HCEC 1CT (cell line): ENCODE data around the gene GNPAT.

ENCODE experiments used
- DNase-seq: peaks from one replicate; pipeline ENCODE4 v3.0.0-alpha.2; 2017

GNPAT gene

DNA sequence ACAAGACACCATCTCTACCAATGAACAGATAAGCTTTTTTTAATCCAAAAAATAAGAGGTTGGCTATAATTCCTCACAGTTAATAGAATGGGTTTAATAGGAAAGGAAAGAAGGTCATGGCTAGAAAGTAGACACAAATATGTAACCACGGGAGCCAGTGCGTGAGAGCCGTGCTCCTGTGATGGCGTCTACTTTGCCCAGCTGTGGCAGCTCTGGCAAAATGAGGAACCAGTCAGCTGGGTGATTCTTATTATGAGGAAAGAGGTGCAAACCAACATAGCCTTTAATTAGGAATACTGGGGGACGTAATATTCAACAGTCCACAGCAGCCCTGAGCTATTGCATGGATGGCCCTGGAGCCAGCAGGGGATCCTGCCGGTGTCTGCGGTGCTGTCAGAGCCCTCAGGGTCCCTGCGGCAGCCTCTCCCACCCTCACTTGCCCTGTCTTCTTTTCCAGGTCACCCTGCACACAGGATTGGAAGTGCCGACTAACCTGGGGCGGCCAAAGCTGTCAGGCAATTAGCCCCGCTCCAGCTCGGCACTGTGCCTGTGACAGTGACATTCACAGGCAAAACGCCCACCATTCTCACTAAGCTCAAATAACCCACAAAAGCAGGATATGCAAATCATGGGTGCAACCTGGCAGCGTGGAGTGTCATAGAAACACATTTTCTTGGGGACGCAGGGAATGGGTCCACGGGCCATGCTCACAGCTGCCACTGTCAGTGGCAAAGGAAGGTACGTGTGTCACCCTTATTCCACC lies 25.9 kb upstream of the GNPAT start:
- DNase-seq = no peak

DNA sequence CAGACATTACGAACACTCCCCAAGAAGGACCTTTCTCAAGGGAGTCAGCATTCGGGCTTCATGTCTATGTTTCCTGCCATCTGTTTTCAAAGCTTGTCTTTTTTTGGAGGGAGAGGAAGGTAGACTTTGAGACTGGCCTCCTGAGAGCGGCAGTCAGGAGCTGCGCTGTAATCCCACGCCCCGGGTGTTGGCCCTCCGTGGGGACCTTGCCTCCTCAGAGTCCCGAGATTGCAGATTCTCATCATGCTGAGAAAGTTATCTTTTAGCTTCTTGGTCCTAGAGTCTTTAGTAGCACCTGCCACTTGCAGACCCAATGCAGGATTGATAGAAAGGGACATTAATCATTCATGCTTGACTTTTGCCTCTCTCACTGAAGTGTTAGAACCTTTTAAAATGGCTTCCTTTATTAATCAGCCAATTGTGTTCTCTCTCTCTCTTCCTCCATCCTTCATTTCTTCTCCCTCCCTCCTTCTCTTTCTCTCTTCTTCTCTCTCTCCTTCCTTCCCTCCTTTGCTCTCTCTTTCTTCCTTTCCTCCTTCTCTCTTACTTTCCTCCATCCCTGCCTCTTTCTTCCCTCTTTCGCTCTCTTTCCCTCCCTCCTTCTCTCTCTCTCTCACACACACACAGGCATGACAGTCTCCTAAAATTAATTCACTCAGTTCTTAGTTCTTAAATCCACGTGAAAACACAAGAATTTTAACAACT lies 25.2 kb upstream of the GNPAT start:
- DNase-seq = no peak

DNA sequence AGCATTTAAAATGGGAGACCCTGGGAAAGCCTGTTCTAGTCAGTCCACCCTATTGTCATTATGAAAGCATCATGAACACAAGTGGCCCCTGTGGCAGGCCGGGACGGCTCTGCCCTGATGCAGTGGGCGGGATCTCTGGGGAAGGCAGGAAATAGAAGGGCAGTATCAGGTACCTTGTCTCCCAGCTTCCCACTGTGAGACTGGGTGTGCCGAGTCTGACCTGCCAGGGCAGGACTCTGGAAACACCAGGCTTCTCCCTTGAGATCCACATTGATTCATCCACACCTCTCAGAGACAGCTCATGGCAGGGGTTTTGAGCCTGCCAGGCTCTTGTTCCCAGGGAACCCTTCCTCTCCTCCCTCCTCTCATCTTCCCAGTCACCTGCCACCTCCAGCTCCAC lies 24.5 kb upstream of the GNPAT start:
- DNase-seq = no peak

DNA sequence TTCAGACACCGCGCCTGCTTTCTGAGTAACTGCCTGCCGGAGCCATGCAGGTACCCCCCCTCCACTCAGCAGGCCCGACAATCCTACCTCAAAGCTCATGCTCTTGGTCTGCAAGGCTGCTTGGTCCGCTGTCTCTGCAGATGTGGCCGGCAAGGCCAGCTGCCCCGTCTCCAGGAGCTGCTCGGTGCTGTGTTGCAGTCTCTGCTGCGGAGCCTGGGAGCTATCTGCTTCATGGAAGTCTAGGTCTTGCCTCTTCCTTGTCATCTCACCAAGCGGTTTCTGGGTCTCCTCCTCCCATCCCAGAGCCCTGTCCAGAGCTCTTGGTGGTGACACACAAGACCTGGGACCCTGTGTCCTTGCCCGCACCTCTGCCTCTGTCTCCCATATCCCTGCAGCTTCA lies 24.0 kb upstream of the GNPAT start:
- no peak for DNase-seq

DNA sequence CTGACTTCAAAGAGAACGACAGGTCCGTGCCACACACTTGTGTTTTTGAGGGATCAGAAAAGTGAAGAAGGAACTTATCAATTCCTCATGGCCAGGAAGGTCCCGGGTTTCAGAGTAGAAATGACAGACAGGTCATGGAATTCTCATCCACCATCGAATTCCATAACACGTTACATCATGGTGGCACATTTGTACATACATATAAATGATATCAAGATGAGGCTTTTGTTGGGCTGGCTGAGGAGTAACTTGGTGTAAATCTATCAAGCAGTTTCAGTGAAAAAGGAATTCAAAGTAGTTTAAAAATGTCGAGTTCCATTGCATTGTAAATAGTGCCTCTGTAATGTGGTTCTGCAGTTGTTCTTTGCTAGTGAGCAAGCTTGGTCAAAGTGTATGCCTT lies 22.9 kb upstream of the GNPAT start:
- no peak for DNase-seq

DNA sequence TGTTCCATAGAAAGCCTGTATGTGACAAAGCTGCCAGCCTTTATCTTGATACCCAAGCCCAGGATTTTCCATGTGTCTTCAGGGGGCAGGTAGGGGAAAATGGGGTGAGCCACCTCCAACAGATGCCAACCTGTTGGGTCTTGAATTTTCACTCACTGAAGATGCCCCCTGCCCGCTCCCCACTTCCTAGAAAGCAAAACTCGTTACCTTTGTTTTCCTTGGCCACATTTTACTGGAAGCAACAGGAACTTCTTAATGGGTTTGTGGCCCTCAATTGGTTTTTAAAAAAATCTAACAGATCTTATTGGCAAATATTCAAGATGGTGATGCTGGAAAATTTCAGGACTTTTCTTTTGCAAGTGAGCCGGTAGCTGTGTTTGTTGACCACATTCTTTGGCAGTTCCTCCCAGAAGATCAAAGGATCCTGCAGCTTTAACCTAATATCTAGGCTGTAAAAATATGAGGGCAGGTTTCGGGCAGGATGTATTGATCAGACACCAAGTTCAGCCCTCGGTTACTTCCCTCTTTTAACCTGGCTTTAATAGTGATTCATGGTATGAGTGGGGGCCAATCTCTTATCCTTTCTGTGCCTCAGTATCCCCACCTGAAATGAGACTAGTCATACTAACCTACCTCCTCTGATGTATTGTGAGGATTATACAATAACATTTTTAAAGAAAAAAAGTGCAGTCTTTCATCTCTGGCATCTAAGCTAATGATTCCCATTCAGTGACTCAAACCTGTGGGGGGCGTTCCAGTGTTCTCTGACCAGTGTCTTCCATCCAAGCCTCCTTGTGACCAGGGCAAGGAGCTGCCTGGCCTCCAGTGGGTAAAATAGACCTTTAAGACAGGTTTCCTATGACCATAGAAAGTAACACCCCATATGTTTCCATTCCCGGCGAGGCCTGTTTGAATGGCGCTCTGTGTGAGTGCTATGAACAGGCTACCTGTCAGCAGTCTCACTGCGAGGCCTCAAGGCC lies 21.3 kb upstream of the GNPAT start:
- DNase-seq = no peak

DNA sequence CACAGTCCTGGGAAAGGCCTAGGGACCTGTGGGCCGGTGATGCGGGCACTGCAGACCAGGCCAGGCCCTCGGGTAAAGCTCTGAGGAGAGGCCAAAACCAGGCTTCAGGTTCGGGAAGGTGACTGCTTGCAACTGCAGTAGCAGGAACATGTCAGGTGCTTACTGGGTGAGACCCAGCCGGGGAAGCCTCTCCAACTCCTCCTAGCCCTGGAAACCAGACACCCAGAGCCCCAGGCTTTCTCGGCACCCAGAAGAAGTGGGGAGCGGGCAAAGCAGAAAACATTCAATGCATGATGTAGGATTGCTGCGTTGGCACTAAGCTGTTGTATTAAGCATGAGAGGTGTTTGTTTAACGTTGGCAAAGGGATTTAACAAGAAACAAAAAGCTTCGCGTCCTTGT lies 20.2 kb upstream of the GNPAT start:
- DNase-seq = no peak

DNA sequence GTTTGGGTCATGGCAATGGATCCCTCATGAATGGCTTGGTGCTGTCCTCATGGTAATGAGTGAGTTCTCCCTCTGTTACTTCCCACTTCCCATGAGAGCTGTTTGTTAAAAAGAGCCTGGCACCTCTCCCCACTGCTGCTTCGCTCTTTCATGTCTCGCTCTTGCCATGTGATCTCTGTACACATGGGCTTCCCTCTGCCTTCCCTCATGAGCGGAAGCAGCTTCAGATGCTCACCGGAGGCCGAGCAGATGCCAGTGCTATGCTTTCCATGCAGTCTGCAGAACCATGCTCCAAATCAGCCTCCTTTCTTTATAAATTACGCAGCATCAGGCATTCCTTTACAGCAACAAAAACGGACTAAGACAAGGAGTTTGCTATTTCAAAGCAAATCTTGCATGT lies 14.9 kb upstream of the GNPAT start:
- no peak for DNase-seq

DNA sequence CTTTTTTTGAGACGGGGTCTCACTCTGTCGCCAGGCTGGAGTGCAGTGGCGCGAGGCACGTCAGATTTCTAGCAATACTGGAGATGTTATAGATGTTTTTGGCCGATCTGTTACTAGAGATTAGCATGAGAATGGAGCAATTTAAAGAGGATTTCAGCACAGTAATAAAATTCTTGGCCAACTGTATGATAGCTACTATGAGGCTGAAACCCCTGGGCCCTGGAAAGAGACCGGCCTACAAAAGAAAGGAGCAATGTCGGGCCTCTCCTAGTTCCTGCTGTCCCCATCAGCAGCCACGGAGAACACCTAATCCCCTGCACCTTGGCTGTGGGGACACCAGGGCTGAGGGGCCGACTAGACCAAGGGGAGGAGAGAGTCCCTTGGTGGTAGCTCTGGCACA lies 9.5 kb upstream of the GNPAT start:
- no peak for DNase-seq

DNA sequence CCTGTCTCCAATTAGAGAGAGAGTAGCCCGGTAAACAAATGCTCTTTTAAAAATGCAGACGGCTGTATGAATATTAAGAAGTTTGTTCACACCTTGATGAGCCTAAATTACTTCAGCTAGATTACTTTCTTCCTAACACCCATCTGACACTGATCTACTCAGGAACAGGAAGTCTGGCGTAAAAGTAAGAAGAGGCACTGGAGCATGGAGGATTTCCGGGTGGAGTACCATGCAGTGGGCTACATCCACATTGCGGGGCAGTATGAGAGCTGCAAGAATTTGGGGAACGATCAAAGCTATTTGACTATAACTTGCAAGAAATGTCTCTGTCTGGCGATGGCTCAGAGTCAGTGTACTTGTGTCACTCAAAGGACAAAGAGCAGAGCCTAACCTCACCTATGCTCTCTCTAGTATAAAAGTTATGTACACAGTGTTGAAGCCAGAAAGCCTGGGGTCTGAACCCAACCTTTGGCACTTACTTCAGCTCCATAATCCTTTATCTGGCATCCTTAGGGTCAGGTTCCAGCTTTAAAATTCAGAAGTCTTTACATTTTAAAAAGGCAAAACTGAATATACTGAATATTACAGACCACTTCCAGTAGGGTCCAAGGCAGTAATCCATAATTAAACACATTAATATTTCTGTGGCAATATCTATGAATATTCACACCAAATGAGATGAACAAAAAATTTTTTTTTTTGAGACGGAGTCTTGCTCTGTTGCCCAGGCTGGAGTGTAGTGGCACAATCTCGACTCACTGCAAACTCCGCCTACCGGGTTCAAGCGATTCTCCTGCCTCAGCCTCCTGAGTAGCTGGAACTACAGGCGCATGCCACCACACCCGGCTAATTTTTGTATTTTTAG lies 7.9 kb upstream of the GNPAT start:
- no peak for DNase-seq

DNA sequence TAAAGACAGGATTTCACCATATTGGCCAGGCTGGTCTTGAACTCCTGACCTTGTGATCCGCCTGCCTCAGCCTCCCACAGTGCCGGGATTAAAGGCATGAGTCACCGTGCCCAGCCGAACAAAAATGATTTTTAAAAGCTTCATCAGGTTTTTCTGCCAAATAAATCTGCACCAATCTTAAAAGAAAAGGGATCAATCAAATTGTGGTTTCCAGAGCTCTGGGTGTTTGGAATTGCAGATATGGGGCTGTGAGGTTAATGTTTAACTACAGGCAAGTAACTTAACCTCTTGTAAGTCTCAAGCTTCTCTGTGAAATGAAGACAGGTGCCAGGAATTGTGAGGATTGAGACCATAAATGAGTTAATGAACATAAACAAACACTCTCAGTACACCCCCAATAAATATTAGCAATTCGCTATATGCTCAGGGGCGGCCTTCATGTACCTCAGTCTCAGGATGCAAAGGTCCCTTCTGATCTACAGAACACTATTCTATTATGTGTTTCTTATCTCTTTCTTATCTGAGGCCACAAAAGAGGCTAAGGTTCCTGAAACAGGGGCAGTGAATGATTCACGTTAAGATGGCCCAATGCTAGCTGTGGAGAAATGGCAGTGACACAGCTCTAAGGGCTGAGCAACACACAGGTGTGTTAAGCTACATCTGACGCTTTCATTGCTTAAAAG lies 7.1 kb upstream of the GNPAT start:
- peak; percentile 11 for DNase-seq

DNA sequence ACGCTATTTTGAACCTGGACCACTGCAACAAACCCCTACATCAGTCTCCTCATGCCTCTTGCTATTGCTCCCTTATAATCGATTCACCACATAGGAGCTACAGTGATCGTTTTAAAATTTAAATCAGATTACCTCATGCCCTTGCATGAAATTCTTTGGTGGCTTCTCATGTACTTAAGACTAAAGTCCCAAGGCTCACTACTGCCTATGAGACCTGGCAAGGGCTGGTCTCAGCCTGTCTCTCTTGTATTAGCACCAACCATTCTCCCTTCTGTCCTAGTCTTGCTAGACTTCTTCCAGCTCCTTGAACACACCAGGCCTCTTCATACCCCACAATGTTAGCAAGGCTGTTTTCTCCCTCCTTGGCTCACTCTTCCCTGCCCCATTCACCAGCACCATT lies 6.5 kb upstream of the GNPAT start:
- DNase-seq = no peak

DNA sequence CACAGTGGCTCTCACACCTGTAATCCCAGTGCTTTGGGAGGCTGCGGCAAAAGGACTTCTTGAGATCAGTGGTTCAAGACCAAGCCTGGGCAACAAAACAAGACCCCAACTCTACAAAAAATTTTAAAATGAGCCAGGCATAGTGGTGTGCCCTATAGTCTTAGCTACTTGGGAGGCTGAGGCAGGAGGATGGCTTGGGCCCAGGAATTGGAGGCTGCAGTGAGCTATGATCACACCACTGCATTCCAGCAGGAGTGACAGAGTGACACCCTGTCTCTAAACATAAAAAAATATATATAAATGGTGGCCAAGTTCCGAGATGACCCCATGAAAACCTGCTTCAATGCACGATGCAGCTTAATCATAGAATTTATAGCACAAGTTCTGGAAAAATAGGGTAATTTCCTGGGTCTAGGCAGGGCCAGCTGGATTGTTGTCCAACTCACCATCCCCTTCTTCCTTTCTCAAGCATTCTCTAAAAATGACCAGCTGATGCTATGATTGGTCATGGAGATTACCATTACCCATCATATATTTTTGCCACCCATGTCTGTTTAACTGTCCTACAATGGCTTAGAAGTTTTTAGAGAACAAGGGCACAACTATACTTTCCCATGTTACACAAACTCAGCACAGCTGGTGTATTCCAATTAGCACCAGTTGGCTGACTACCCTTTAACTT lies 5.3 kb upstream of the GNPAT start:
- no peak for DNase-seq

DNA sequence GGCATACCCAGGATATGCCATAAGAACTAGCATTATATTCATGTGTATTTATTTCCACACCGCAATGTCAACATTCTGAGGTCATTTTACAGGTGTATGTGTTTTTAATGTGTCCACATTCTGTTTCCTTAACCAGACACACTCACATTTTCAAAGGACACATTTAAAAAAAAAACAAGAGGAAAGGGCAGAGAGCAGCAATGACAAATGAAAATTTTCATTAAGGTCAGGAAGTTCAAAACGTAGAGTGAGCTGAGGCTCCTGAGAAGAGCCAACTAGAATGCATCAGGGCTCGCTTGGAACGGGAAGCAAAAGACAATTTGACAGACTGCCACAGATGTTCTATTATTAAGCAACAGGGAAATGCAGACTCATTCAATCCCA lies 4.8 kb upstream of the GNPAT start:
- DNase-seq = no peak

DNA sequence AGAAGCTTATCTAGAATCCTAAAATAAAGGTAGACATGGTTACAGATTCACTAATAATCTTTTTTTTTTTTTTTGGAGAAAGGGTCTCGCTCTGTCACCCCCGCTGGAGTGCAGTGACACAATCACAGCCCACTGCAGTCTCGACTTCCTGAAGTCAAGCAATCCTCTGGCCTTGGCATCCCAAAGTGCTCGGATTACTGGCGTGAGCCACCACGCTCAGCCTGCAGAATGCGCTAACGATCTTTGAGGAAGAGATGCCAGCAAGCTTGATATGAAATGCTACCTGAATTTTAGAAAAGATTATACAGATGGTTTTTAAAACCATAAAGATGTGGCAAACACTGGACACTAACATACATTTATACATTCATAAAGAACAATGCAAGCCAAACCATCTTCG lies 4.1 kb upstream of the GNPAT start:
- DNase-seq = no peak

DNA sequence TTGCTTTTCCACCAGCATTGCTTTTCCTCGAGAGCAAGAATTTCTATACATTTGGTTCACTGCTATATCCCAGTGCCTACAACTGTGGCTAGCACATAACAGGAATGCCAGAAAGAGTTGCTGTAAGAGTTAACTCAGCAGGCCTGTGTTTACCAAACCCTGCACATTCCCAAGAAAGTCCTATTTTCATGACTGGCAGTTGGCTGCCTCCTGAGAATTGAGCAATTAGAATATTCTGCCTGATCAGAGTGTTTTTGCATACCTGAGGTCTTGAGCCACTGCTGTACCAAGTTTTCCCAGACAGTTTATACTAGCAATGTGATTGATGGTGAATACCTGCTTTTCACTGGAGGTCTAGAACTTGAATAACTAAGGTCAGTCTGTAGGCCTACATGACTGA lies 2.7 kb upstream of the GNPAT start:
- DNase-seq = no peak

DNA sequence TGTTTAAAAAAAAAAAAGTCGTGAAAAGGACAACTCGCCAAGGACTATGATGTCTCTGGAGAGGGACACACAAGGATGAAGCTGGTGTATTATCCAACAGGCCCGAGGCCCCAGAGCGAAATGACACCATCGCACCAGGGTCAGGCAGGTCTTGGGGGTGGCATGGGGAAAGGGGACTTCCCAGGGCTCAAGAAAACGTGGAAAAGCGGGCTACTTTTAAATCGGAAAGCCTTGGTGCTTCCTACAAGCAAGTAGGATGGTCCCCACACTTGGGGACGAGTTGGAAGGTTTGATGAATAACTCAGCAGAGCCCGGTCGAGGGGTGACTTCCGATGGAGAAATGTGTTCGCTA lies 505 bp upstream of the GNPAT start:
- peak; percentile 5 for DNase-seq

DNA sequence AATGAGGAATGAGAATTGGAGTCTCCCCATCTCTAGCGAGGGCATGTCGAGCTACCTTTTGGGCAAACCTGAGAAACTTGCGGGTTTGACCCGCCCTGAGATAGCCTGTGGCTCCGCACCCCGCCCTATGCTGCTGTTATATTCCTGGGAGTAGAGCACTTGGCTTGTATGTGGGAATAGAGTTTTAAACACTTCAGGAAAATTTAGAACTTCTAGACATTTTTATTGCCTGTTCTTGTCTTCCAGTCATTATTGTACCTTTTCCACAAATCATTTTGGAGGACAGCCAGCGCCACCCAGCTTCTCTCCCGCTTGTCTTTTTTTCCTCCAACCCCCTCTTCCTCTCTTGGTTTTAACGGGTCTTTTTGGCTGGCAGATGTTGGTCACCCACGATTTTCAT lies 738 bp downstream of the GNPAT start:
- DNase-seq = peak; percentile 17

DNA sequence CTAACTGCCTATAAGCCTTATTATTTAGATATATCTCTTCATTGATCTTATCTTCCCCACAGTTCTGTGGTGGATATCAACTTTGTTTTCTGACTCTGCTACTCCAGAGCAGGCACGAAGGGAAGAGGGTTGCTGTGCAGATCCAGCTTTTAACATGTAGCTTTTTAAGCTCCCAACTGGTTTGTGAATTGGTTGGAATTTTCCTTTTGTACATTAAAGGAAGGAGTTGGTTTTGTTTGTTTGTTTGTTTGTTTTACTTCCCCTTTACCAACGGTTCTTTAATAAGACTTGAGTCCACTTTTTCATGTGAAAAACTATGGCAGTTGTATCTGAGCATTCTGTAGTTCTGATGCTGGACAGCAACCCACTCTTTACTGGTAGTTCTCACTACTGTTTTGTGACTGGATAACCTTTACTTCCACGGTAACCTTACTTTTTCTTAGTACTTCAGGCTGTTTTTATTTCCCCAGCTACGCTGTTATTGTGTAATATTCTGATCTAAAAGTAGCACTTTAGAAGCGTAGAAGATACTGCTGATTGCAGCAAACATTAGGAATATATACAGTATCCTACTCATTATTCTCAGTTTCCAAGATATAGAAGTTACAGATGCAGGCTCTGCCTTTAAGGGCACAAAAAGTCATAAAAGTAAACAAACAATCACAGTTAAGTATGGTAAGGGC lies 1.6 kb downstream of the GNPAT start:
- DNase-seq = no peak

DNA sequence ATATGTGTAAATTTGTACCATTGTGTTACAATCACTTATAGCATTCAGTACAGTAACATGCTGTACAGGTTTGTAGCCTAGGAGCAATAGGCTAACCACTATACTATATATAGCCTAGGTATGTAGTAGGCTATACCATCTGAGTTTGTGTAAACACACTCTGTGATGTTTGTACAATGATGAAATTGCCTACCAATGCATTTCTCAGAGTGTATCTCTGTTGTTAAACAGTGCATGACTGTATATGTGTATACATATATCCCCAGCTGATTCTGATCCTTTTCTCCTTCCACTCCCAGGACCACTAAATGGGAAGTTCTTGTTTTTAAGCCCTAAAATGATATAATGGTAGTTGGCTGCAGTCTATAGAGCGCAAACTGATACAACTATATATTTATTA lies 7.8 kb downstream of the GNPAT start:
- DNase-seq = no peak

DNA sequence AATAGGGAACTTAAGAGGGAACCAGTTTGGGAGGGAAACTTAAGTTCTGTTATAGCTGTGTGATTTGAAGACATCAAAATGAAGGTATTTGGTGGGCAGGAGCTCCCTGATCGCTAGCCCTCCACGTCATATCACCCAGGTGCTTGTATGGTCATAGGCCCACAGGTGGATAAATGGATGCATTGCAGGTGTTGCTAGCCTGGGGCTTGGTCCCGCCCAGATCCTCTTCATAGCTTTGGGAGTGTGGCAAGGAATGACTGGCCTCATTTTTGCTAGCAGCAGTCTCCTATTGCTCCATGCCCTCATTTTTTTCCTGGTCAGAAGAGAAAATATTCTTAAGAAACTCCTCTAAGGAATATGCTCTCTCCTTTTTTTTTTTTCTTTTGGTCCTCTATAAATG lies 11.3 kb downstream of the GNPAT start:
- DNase-seq = no peak
